A673 (cell line): ENCODE measurements around the gene SMAD3.

Experiments used
- CTCF ChIP-seq: fragments of 300-800, 200-600 bp; sonication (generic); conservative IDR thresholded peaks from 2 replicates; pipeline ENCODE4 v1.5.1; 2017; ENCODE audit warnings: low read depth, mild to moderate bottlenecking, antibody characterized with exemption, low read length, moderate library complexity, mixed read lengths
- EZH2 ChIP-seq: fragments of 200-600 bp; sonication (generic); IDR thresholded peaks from 2 replicates; pipeline ENCODE4 v1.6.1; 2017; ENCODE audit warnings: borderline replicate concordance, low read depth, mild to moderate bottlenecking, mixed read lengths, antibody characterized with exemption, low read length; ENCODE audit not compliant: poor library complexity, severe bottlenecking

- no peak for TF ChIP-seq CTCF
- no peak for TF ChIP-seq EZH2
Measured at GRCh38 chr15:67083135-67083762, 17.8 kb downstream of the SMAD3 start.
